Measurements from ENCODE around the gene CREB5. TPM values are rescaled to one million over a fixed set of nuclear protein-coding genes. Genes with fewer than 3 reads are reported as not detected.

Gene CREB5
- total and polyA plus RNA-seq, 2 of the 8 experiments (the other 6 are each of a cell fraction or from before 2014, with no cell fraction given), result 2.4 to 2.7 TPM

GRCh38 chr7:28702171-28702570 lies 289.9 kb downstream of the CREB5 start:
- Histone ChIP-seq H3K27ac (ENCODE audit: low read depth, low read length) (no peak overlapping the region), H2BK12ac (ENCODE audit: low read depth, low read length) (no peak overlapping the region), H2BK5ac (ENCODE audit: low read depth, low read length) (no peak overlapping the region), H3K79me2 (ENCODE audit: control insufficient read depth in 1 of 2, insufficient read depth in 2 of 2, low read length in 2 of 2) (no peaks in the 10 kb centered on the region), H3K4me2 (ENCODE audit: insufficient read depth in 1 of 2, low read depth in 2 of 2, low read length in 2 of 2) (no peak overlapping the region), H3K14ac (ENCODE audit: insufficient read length) (no peak overlapping the region), H3K4me3 (ENCODE audit: extremely low read depth in 1 of 4, insufficient read depth in 2 of 4, low read depth in 3 of 4, low read length in 4 of 4) (no peak overlapping the region), H3K18ac (ENCODE audit: extremely low read depth, low read length) (no peak overlapping the region), H3K4me1 (replicated peaks in 1 of 4; ENCODE audit: control insufficient read depth in 3 of 4, insufficient read depth in 4 of 4, low read length in 3 of 4) (no peaks in the 10 kb centered on the region), H3K56ac (replicated peaks; ENCODE audit: insufficient read length, low read depth, low read length) (no peak overlapping the region), H3K23ac (ENCODE audit: insufficient read length) (no peak overlapping the region), H4K8ac (ENCODE audit: extremely low read depth, insufficient read depth, low read length) (no peak overlapping the region), H3K36me3 (ENCODE audit: control insufficient read depth in 2 of 4, insufficient read depth in 4 of 4, low read length in 3 of 4) (no peaks in the 10 kb centered on the region; a peak in 1 of 8 replicates), H3K27me3 (replicated peaks in 1 of 4; ENCODE audit: control insufficient read depth in 3 of 4, extremely low read depth in 1 of 4, insufficient read depth in 3 of 4, low read length in 3 of 4) (no peaks in the 10 kb centered on the region), H4K91ac (replicated peaks; ENCODE audit: insufficient read length, low read length) (no peak overlapping the region), H3K23me2 (ENCODE audit: low read depth, low read length) (no peaks in the 10 kb centered on the region), H2BK20ac (ENCODE audit: low read length) (no peak overlapping the region), H3K79me1 (ENCODE audit: low read depth, low read length) (no peaks in the 10 kb centered on the region), H4K20me1 (replicated peaks in 1 of 2; ENCODE audit: control insufficient read depth in 1 of 2, insufficient read depth in 2 of 2, low read length in 2 of 2) (no peaks in the 10 kb centered on the region), H3K4ac (replicated peaks; ENCODE audit: insufficient read length, low read depth, low read length) (no peak overlapping the region), H3K9ac (replicated peaks in 1 of 4; ENCODE audit: extremely low read depth in 1 of 4, low read depth in 3 of 4, low read length in 3 of 4) (no peak overlapping the region), H3K9me3 (ENCODE audit: insufficient read depth in 2 of 2, low read depth in 1 of 2, low read length in 1 of 2) (no peaks in the 10 kb centered on the region), H2AFZ (ENCODE audit: low read length) (no peak overlapping the region), H2AK5ac (ENCODE audit: low read depth, low read length) (no peak overlapping the region), H4K5ac (ENCODE audit: insufficient read length, low read depth, low read length) (no peak overlapping the region), H2BK120ac (replicated peaks; ENCODE audit: low read depth, low read length) (no peak overlapping the region), H2BK15ac (ENCODE audit: low read length) (no peak overlapping the region)
- POLR2A ChIA-PET (ENCODE audit: partially characterized antibody), result no interaction called here
- CTCF ChIA-PET (ENCODE audit: partially characterized antibody), result no interaction called here
- no peak for FAIRE-seq
- no peak for DNase-seq (ENCODE audit: low read depth in 1 of 2, low spot score in 2 of 2)
- WGBS, 2 experiments (ENCODE audit: extremely low coverage in 1 of 2, insufficient coverage in 1 of 2, insufficient read length in 1 of 2, insufficient replicate concordance in 2 of 2, low coverage in 1 of 2, low lambda C conversion rate in 2 of 2, missing lambda C conversion rate in 1 of 2), result 85% methylated on average over 4 of the region's 4 CpGs; no CpG with 5 or more reads in 1 of the 2 experiments
- TF ChIP-seq KDM4A (IDR thresholded peaks at IDR 0.05; ENCODE audit: low read depth, low read length, severe bottlenecking) (no peak), RFX5 (IDR thresholded peaks at IDR 0.05; ENCODE audit: borderline replicate concordance, low read depth, low read length) (no peak), SP4 (IDR thresholded peaks at IDR 0.05; ENCODE audit: low read length) (no peak), KDM1A (IDR thresholded peaks at IDR 0.05; ENCODE audit: borderline replicate concordance, low read length) (no peak), JUN (IDR thresholded peaks at IDR 0.05; ENCODE audit: low read depth, low read length) (no peak), ATF2 (IDR thresholded peaks at IDR 0.05; ENCODE audit: low read length) (no peak), SIX5 (IDR thresholded peaks at IDR 0.05; ENCODE audit: low read depth, low read length) (no peak), EZH2 (IDR thresholded peaks at IDR 0.05; ENCODE audit: low read depth, low read length, severe bottlenecking) (no peak), EGR1 (IDR thresholded peaks at IDR 0.05; ENCODE audit: borderline replicate concordance, low read depth, low read length) (no peak), RNF2 (IDR thresholded peaks at IDR 0.05; ENCODE audit: borderline replicate concordance, low read depth, low read length, missing control alignments, poor library complexity, severe bottlenecking) (no peak), SUZ12 (IDR thresholded peaks at IDR 0.05; ENCODE audit: low read length) (no peak), SAP30 (IDR thresholded peaks at IDR 0.05; ENCODE audit: insufficient read depth, insufficient replicate concordance, low read length) (no peak)
